ENCODE results near the gene FHOD3. TPM values are rescaled to one million over a fixed set of nuclear protein-coding genes. Genes with fewer than 3 reads are reported as not detected.

The FHOD3 gene
- total RNA-seq, 1 donor from 2014 or later: 2.5 TPM

GRCh38 chr18:36449451-36449850 is 151.9 kb downstream of the FHOD3 start:
- no peak overlapping the region for H3K4me3 ChIP-seq
- H3K36me3 ChIP-seq: no peaks in the 10 kb centered on the region
- no peaks in the 10 kb centered on the region for H3K9me3 ChIP-seq
- DNase-seq: no peak
- ATAC-seq: no peak
- intact Hi-C loops (cut with DNase I): no loop called here
- TF ChIP-seq CTCF (IDR thresholded peaks at IDR 0.05): no peak
- H3K4me1 ChIP-seq: no peaks in the 10 kb centered on the region
- no peak overlapping the region for H3K27ac ChIP-seq
- H3K27me3 ChIP-seq (ENCODE audit: low read depth): no peaks in the 10 kb centered on the region

- no peak for TF ChIP-seq CTCF (IDR thresholded peaks at IDR 0.05)
- no peak for ATAC-seq
- Histone ChIP-seq H3K4me3 (no peak overlapping the region), H3K27ac (no peak overlapping the region), H3K36me3 (no peaks in the 10 kb centered on the region), H3K27me3 (ENCODE audit: low read depth) (no peaks in the 10 kb centered on the region), H3K9me3 (no peaks in the 10 kb centered on the region), H3K4me1 (no peaks in the 10 kb centered on the region)
- no peak for DNase-seq
- intact Hi-C loops (cut with DNase I): no loop called here
These were observed 152.8 kb downstream of the FHOD3 start for GRCh38 chr18:36450264-36450663.

- Histone ChIP-seq H3K27ac (no peak overlapping the region), H3K4me1 (no peaks in the 10 kb centered on the region), H3K4me3 (no peak overlapping the region), H3K27me3 (ENCODE audit: low read depth) (no peaks in the 10 kb centered on the region), H3K9me3 (no peaks in the 10 kb centered on the region), H3K36me3 (no peaks in the 10 kb centered on the region)
- intact Hi-C loops (cut with DNase I): no loop called here
- TF ChIP-seq CTCF (IDR thresholded peaks at IDR 0.05): no peak
- no peak for ATAC-seq
- DNase-seq: no peak
These were observed 154.1 kb downstream of the FHOD3 start for GRCh38 chr18:36451454-36452251.

- intact Hi-C loops (cut with DNase I): no loop called here
- Histone ChIP-seq H3K36me3 (no peaks in the 10 kb centered on the region), H3K4me3 (no peak overlapping the region), H3K27me3 (ENCODE audit: low read depth) (no peaks in the 10 kb centered on the region), H3K27ac (no peak overlapping the region), H3K4me1 (no peaks in the 10 kb centered on the region), H3K9me3 (no peaks in the 10 kb centered on the region)
- no peak for DNase-seq
- TF ChIP-seq CTCF (IDR thresholded peaks at IDR 0.05): no peak
- peak in 1 of 2 donors; percentile 20 for ATAC-seq
These were observed 156.7 kb downstream of the FHOD3 start for GRCh38 chr18:36454245-36454644.

- intact Hi-C loops (cut with DNase I): no loop called here
- no peak for TF ChIP-seq CTCF (IDR thresholded peaks at IDR 0.05)
- no peak overlapping the region for H3K27ac ChIP-seq
- no peaks in the 10 kb centered on the region for H3K36me3 ChIP-seq
- ATAC-seq (no peak), DNase-seq (no peak)
- H3K4me3 ChIP-seq: no peak overlapping the region
- H3K4me1 ChIP-seq: no peaks in the 10 kb centered on the region
- H3K9me3 ChIP-seq: no peaks in the 10 kb centered on the region
- H3K27me3 ChIP-seq (ENCODE audit: low read depth): no peaks in the 10 kb centered on the region
These were observed 157.4 kb downstream of the FHOD3 start for GRCh38 chr18:36454848-36455458.

Data from lower lobe of right lung (tissue), 2 donors.